HG03439 (cell line): ENCODE results near the gene WIZ.
"Not testable (repeated sequence)": the region's sequence is repeated elsewhere in the genome, so short reads cannot be mapped to it uniquely, and the experiment has no call there.

Experiments
- ATAC-seq: cut with Tn5 transposase; IDR thresholded peaks from one replicate; pipeline ENCODE4 v1.9.1; 2021; ENCODE audit warnings: mild to moderate bottlenecking, moderate library complexity; ENCODE audit not compliant: unreplicated experiment

WIZ gene, protein sequence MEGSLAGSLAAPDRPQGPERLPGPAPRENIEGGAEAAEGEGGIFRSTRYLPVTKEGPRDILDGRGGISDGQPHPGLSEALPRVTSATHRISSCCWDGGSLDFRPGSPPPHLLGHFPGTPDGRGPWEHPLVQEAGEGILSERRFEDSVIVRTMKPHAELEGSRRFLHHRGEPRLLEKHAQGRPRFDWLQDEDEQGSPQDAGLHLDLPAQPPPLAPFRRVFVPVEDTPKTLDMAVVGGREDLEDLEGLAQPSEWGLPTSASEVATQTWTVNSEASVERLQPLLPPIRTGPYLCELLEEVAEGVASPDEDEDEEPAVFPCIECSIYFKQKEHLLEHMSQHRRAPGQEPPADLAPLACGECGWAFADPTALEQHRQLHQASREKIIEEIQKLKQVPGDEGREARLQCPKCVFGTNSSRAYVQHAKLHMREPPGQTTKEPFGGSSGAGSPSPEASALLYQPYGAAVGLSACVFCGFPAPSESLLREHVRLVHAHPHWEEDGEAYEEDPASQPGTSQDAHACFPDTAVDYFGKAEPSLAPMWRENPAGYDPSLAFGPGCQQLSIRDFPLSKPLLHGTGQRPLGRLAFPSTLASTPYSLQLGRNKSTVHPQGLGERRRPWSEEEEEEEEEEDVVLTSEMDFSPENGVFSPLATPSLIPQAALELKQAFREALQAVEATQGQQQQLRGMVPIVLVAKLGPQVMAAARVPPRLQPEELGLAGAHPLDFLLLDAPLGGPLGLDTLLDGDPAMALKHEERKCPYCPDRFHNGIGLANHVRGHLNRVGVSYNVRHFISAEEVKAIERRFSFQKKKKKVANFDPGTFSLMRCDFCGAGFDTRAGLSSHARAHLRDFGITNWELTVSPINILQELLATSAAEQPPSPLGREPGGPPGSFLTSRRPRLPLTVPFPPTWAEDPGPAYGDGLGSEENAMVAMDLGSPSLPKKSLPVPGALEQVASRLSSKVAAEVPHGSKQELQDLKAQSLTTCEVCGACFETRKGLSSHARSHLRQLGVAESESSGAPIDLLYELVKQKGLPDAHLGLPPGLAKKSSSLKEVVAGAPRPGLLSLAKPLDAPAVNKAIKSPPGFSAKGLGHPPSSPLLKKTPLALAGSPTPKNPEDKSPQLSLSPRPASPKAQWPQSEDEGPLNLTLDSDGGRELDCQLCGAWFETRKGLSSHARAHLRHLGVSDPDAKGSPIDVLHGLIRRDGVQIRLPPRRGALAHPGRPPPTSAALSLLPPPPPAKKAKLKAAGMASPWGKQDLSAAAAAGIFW (N-terminal part only)

DNA sequence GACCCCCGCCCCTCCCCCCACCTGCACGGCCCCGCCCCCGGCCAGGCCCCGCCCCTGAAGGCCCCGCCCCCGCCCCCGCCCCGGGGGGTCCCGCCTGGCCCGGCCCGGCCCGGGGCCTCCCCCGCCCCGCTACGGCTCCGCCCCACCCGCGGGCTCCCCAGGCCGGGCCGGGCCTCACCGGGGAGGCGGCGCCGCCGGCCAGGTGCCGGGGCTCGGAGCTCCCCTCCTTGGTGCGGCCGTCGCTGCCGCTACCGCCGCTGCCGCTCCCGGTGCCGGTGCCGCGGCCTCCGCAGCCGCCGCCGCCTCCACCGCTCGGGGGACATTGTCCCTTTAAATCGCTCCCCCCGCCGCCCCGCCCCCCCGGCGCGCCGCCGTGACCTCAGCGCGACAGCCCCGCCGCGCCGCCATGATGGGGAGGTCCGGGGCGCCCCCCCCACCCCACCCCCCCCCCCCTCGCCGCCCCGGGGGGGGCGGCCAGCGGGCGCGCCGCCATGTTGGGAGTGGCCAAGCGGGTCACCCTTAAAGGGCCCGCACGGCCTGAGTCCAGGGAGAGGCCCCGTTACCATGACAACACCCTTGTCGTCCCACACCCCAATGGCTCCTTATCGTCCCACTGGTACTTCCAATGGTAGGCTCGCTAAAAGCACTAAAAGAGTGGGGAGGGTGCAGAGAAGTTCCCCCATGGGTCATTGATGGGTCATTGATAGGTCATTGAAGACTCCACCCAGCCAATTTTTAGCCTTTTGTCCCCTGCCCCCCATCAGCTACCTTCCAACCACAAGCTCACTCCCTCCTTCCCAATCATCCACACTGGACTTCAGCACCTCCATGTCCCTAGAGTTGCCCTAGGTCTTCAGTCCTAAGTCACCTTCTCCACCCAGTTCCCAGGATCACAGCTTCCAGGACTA is at the start of gene WIZ:
Gene WIZ, minus strand, starts transcription at position 337 of the 908 bp plus-strand sequence. CDS start 1,649 bp downstream, outside the sequence.
- ATAC-seq, result no peak

- no peak for ATAC-seq
These were observed 49.2 kb upstream of the WIZ start for GRCh38 chr19:15498910-15499309.

GRCh38 chr19:15498156-15498858 is 48.6 kb upstream of the WIZ start:
- ATAC-seq, result no peak

DNA sequence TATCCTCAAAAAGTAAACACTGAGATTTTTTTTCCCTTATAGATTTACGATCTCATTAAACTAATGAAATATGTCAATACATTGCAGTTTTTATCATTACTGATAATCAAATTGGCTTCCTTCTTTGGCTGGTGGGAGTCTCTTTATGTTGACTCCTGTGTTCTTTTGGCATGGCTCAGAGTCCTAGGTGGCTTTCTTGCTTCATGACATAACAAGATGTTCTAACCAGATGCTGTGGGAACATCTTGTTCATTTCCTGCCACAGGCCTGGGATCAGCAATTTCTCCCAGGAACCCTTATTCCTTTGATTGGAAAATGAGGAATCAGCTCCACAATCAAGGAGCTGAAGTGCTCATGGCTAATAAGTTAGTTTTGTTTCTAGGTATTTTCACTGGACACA is 45.4 kb upstream of the WIZ start:
- ATAC-seq, result no peak

GRCh38 chr19:15488489-15489226 is 38.9 kb upstream of the WIZ start:
- ATAC-seq, result no peak

DNA sequence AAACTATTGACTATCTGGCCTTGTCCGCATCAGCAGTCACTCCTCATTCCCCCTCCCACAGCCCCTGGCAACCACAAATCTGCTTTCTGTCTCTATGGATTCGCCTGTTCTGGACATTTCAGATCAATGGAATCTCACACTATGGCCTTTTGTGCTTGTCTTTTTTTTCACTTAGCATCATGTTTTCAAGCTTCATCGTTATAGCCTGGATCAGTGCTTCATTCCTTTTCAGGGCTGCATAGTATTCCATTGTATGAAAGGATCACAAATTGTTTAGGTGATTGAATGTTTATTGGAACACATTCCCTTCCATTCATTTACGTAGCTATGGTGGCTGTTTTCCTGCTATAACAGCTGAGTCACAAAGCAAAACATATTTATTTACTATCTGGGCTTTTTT is 37.3 kb upstream of the WIZ start:
- ATAC-seq, result no peak

DNA sequence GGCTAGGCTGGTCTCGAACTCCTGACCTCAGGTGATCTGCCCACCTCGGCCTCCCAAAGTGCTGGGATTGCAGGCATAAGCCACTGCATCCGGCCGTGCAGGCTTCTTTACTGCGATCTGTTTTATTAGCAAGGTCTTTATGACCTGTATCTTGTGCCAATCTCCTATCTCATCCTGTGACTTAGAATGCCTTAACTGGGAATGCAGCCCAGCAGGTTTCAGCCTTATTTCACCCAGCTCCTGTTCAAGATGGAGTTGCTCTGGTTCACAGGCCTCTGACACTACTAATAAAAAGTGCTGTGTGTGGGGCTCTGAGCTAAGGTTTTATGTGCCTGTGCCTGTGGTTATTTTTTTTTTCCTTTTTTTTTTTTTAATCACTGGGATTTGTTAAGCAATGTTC is 36.0 kb upstream of the WIZ start:
- not testable (repeated sequence) for ATAC-seq

- ATAC-seq, result not testable (repeated sequence)
These were observed 31.2 kb upstream of the WIZ start for GRCh38 chr19:15480996-15481395.

GRCh38 chr19:15479391-15480345 is 29.9 kb upstream of the WIZ start, which contains the start of gene PGLYRP2:
Gene PGLYRP2 (minus strand): TSS chr19:15479501. CDS start chr19:15479371, 130 bp downstream.
- no peak for ATAC-seq

DNA sequence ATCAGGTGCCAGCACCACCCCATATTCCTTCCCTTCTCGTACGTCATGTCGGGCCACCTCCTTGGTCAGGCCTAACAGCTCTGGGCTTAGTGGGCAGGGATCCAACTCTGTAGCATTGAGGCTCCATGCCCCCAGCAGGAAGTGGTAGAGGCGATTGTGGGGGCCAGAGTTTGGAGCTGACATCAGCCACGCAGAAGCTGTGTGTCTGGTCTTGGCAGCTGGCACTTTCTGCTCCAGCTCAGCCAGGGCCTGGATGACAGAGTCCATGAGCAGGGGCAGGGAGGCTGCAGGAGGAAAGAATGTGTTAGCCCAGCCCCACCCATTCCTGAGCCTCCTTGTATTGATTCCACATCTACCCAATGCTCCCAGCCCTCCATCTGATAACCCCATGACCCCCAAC is 26.6 kb upstream of the WIZ start:
- ATAC-seq, result no peak

GRCh38 chr19:15475611-15476010 is 25.9 kb upstream of the WIZ start:
- no peak for ATAC-seq

DNA sequence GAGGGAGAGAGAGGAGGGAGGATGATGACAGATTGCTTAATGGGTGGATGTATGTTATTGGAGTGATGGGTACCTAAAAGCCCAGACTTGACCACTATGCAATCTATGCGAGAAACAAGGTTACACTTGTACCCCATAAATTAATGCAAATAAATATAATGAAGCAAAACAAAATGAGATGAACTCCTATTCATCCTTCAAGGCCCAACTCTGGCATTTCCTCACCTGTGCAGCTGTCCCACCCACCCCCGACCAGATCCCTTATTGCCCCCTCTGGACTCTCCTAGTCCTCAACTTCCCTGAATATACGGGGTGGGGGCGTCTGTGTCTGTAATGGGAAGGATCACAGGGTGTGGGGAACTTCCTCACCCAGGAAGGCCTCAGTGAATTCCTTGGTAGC is 25.4 kb upstream of the WIZ start:
- no peak for ATAC-seq

GRCh38 chr19:15473821-15474220 is 24.1 kb upstream of the WIZ start:
- ATAC-seq, result not testable (repeated sequence)

DNA sequence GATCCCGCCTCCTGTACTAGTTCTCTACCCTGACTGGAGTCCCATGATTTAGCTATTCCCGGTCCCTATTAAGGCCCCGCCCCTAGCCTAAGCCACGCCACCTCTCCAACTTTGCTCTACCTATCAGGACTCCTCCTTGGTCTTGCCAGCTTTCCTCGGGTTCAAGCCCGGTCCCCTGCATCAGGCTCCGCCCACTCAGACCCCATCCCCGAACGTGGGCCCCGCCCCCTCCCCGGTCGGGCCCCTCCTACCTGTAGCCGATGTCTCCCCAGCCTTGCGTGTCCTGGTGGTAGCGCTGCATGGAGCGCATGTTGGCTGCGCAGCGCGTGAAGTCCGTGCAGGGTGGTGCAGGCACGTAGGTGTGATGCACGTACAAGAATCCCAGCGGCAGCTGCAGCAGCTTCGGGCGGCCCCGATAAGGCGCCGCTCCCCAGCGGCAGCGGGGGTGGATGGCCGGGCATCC is 21.9 kb upstream of the WIZ start:
- no peak for ATAC-seq

GRCh38 chr19:15469513-15470297 is 19.9 kb upstream of the WIZ start:
- ATAC-seq, result no peak

DNA sequence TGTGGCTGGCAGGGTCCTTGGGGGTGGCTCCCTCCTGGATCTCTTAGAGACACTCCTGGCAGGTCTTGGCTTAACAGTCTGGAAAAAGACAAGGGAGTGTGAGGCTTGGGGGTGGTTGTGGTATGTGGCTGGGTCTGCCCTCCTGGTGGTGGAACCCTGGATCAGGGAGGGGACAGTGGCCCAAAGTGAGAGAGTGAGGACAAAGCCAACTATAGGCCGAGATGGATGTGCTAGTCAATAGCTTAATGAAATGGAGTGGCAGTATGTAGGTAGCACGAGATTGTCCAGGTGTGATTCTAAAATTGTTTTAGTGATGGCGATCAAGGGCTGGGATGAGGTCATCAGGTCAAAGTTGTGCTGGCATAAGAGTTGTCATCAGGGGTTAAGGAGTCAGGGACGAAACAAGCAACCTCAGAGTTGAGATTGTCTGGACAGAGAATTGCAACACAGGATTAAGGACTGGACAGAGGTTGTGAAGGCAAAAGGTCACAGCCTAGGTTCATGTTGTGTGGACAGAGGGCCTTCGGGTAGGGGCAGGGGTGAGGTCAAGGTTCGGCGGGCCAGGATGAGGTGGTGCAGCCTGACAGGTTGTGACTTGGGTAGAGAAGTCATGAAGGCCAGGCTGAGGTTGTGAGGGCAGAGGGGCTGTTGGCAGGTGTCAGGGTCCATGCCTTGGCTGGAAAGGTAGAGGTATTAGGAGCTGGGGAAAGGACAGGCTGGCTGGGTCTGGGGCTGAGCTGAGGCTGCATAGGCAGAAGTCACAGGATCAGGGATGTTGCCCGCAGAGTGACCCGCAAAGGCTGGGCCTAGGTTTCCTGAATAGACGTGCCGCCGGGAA is 19.1 kb upstream of the WIZ start:
- no peak for ATAC-seq
